Activated CD8-positive, alpha-beta T cell treated with anti-CD3 and anti-CD28 coated beads for 36 hours (primary cell): ENCODE measurements around the gene TUBGCP3. TPM values are rescaled to one million over a fixed set of nuclear protein-coding genes. Genes with fewer than 3 reads are reported as not detected.

Source experiments
- ATAC-seq: fragments of 200-7000 bp; cut with Tn5 transposase; one replicate; pipeline ENCODE4 v1.10.0; 2021; ENCODE audit warnings: mild to moderate bottlenecking, moderate library complexity
- CTCF ChIA-PET: fragments of 350-600 bp; sonication (Branson Sonifier 250); formaldehyde crosslinking; loops from one replicate; lab custom pipeline; 2021; ENCODE audit warnings: antibody characterized with exemption; lab: Charles Lee
- POLR2A ChIA-PET: fragments of 350-600 bp; sonication (Branson Sonifier 250); formaldehyde crosslinking; loops from one replicate; lab custom pipeline; 2021; ENCODE audit warnings: antibody characterized with exemption; lab: Charles Lee
- DNase-seq: peaks from one replicate; pipeline ENCODE4 v3.0.0-alpha.2; 2020
- H3K27ac Mint-ChIP-seq: one replicate; pipeline ENCODE4 v1.8.0; 2021; ENCODE audit warnings: mild to moderate bottlenecking, mixed read lengths
- H3K27me3 Mint-ChIP-seq: one replicate; pipeline ENCODE4 v1.8.0; 2021; ENCODE audit warnings: mixed read lengths
- H3K36me3 Mint-ChIP-seq: one replicate; pipeline ENCODE4 v1.8.0; 2021; ENCODE audit warnings: low read depth, mixed read lengths
- H3K4me1 Mint-ChIP-seq: one replicate; pipeline ENCODE4 v1.8.0; 2021; ENCODE audit warnings: low read depth, mixed read lengths
- H3K4me3 Mint-ChIP-seq: one replicate; pipeline ENCODE4 v1.8.0; 2021; ENCODE audit warnings: mild to moderate bottlenecking, moderate library complexity, mixed read lengths
- H3K9me3 Mint-ChIP-seq: one replicate; pipeline ENCODE4 v1.8.0; 2021; ENCODE audit warnings: mixed read lengths
- intact Hi-C: fragments of 100-400 bp; cut with micrococcal nuclease; formaldehyde crosslinking; loops from one replicate; pipeline ENCODE4 v1.10.0; 2022
- total RNA-seq, 2 experiments: library from RNA; stranded (reverse); gene quantifications; one replicate each; pipeline ENCODE4 v1.2.3, GENCODE V29; 2021
- TF ChIP-seq, protein P1 (sequence below): fragments of 200-600 bp; IDR thresholded peaks from one replicate; pipeline ENCODE4 v1.8.0; 2022; ENCODE audit warnings: antibody characterized with exemption, mild to moderate bottlenecking

TUBGCP3 gene
- total RNA-seq, 2 experiments from 2014 or later: 51.6 to 57.1 TPM

DNA sequence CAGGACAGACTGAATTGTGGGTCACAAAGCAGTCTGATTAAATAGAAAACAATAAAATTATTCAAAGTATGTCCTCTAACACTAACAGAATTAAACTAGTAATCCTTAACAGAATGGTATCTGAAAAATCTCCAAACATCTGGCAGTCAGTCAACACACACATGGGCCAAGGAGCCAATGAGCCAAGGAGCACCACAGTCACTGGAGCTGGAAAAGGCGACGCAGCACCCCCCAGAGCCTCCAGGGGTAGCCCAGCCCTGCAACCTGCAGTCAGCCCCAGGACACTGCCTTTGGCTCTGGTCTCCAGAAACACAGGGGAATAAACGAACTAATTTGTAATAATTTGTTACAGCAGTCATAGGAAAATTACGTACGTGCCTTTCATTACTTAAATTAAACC lies 12.3 kb downstream of the TUBGCP3 start:
- CTCF ChIA-PET: interaction anchor here (1.1 to 2.5 kb wide), 2 partner anchors 30 to 299 kb away, joined by 3 to 8 read pairs; no protein-coding TSS in a partner anchor
- TF ChIP-seq, protein P1, sequence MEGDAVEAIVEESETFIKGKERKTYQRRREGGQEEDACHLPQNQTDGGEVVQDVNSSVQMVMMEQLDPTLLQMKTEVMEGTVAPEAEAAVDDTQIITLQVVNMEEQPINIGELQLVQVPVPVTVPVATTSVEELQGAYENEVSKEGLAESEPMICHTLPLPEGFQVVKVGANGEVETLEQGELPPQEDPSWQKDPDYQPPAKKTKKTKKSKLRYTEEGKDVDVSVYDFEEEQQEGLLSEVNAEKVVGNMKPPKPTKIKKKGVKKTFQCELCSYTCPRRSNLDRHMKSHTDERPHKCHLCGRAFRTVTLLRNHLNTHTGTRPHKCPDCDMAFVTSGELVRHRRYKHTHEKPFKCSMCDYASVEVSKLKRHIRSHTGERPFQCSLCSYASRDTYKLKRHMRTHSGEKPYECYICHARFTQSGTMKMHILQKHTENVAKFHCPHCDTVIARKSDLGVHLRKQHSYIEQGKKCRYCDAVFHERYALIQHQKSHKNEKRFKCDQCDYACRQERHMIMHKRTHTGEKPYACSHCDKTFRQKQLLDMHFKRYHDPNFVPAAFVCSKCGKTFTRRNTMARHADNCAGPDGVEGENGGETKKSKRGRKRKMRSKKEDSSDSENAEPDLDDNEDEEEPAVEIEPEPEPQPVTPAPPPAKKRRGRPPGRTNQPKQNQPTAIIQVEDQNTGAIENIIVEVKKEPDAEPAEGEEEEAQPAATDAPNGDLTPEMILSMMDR: no peak

DNA sequence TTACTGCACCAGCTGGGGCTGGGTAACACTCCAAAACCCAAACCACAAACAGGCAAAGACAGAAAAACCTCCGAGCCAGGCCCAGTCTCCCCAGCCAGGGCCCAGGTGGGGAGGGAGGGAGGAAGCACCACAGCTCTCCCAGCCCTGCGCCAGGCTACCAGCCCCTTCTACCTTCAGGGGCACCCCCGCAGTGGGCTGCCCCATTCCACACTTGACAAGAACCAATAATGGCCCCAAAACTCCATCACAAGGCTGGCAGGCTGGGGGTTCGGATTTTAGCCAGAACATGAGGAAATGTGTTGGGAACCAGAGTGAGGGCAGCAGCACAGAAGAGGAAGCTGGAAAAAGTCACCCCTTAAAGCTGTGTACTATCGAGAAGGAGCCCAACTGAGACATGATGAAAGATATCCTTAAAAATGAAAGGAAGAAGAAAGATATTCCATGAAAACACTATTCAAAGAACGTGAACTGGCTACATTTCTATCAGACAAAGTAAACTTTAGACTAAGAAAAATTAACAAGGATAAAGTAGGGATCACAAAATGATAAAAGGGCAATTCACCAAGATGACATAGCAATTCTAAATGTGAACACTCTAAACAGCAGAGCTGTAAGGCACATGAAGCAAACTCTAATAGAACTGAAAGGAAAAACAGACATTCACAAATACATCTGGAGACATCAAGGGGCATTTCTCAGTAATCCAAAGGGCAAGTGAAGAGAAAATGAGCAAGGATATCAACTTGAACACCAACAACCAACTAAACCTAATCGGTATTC lies 12.9 kb downstream of the TUBGCP3 start:
- Mint-ChIP-seq H3K36me3 (peaks cover 16% of the 10 kb centered on the region), H3K27me3 (no peaks in the 10 kb centered on the region), H3K9me3 (peaks cover 3% of the 10 kb centered on the region), H3K27ac (no peak overlapping the region), H3K4me3 (no peak overlapping the region), H3K4me1 (peaks cover 68% of the 10 kb centered on the region)
- intact Hi-C loops: no loop called here
- no peak for ATAC-seq
- TF ChIP-seq, protein P1: no peak
- DNase-seq: no peak
- ChIA-PET CTCF (interaction anchor here (1.1 to 2.5 kb wide), 2 partner anchors 11 to 31 kb away, joined by 3 to 8 read pairs; no protein-coding TSS in a partner anchor), POLR2A (interaction anchor here (0.6 to 1.8 kb wide), 3 partner anchors 9 to 25 kb away, joined by 3 to 6 read pairs (median 3); no protein-coding TSS in a partner anchor)

More for the DNA sequence above, 12.3 kb downstream of the TUBGCP3 start:
- POLR2A ChIA-PET: no interaction called here
- H3K27me3 Mint-ChIP-seq: no peaks in the 10 kb centered on the region
- peaks cover 64% of the 10 kb centered on the region for H3K4me1 Mint-ChIP-seq
- H3K9me3 Mint-ChIP-seq: peaks cover 4% of the 10 kb centered on the region
- intact Hi-C loops: no loop called here
- ATAC-seq (peak; percentile 49), DNase-seq (no peak)
- H3K4me3 Mint-ChIP-seq: no peak overlapping the region
- no peak overlapping the region for H3K27ac Mint-ChIP-seq
- peaks cover 16% of the 10 kb centered on the region for H3K36me3 Mint-ChIP-seq

DNA sequence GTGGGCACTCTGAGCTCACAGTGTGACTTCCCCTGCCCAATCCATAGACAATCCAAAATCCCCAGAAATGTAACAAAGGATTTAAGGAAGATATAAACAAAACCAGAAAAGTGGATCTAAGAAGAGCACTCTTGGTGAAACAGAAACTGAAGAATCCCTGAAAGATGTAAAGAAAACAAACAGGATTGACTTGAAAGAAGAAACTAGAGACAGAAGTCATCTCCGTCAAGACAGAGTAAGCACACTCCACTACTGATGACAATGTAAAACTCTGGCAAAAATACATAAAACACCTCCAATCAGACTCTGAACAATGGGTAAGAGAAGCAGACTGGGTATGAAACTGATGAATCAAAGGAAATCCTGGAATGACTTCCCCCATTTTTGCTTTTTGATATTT lies 13.5 kb downstream of the TUBGCP3 start:
- H3K4me1 Mint-ChIP-seq: peaks cover 69% of the 10 kb centered on the region
- TF ChIP-seq, protein P1: no peak
- peak overlapping the region; percentile 16 for H3K27ac Mint-ChIP-seq
- ChIA-PET CTCF (interaction anchor here (0.6 to 1.7 kb wide), 3 partner anchors 9 to 1577 kb away, joined by 3 to 5 read pairs (median 3); no protein-coding TSS in a partner anchor), POLR2A (interaction anchor here (0.8 to 1.8 kb wide), 3 partner anchors 9 to 14 kb away, joined by 3 to 6 read pairs (median 4); no protein-coding TSS in a partner anchor)
- H3K4me3 Mint-ChIP-seq: no peak overlapping the region
- H3K36me3 Mint-ChIP-seq: peaks cover 18% of the 10 kb centered on the region
- peaks cover 1% of the 10 kb centered on the region for H3K9me3 Mint-ChIP-seq
- no peaks in the 10 kb centered on the region for H3K27me3 Mint-ChIP-seq
- intact Hi-C loops: no loop called here
- ATAC-seq (no peak), DNase-seq (no peak)

DNA sequence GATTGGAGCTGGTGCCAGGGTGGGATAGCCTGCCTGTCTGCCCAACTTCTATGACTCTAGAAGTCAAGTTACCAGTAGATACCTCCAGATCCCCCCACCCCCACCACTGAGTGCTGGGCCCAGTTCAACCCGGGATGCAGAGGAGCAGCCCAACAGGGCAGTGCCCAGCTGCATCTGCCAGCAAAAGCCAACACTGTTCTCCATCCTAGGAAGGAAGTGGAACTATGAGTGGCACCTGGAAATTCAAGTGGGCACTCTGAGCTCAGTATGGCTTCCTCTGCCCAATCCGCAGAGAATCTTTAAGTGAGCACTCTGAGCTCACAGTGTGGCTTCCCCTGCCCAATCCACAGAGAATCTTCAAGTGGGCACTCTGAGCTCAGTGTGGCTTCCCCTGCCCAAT lies 14.2 kb downstream of the TUBGCP3 start:
- Mint-ChIP-seq H3K4me3 (no peak overlapping the region), H3K27ac (no peak overlapping the region), H3K9me3 (peaks cover 1% of the 10 kb centered on the region), H3K36me3 (peaks cover 21% of the 10 kb centered on the region), H3K27me3 (no peaks in the 10 kb centered on the region), H3K4me1 (peaks cover 72% of the 10 kb centered on the region)
- no peak for DNase-seq
- no peak for ATAC-seq
- TF ChIP-seq, protein P1: no peak
- POLR2A ChIA-PET: interaction anchor here (0.8 to 1.8 kb wide), 3 partner anchors 10 to 15 kb away, joined by 3 to 6 read pairs (median 4); no protein-coding TSS in a partner anchor
- intact Hi-C loops: no loop called here
- CTCF ChIA-PET: interaction anchor here (1.1 to 1.7 kb wide), 2 partner anchors 10 to 12 kb away, joined by 3 to 5 read pairs; no protein-coding TSS in a partner anchor

DNA sequence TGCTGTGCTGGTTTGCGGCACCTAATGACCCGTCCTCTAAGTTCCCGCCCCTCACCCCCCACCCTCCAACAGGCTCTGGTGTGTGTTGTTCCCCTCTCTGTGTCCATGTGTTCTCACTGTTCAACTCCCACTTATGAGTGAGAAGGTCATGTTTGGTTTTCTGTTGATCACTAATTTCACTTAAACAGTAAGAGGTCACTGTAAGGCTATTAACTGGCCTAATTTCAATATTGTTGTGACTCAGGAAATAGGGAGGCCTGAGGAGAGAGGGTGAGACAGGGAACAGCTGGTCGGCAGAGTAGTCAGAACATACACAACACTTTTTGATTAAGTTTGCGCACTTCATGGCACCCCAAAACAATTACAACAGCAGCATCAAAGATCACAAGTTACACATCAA lies 15.6 kb downstream of the TUBGCP3 start:
- no peak for ATAC-seq
- ChIA-PET CTCF (interaction anchor here (1.9 kb wide), 1 partner anchor 36 kb away, joined by 4 read pairs; no protein-coding TSS in a partner anchor), POLR2A (no interaction called here)
- H3K27ac Mint-ChIP-seq: no peak overlapping the region
- intact Hi-C loops: no loop called here
- TF ChIP-seq, protein P1: no peak
- no peak for DNase-seq
- peaks cover 69% of the 10 kb centered on the region for H3K4me1 Mint-ChIP-seq
- no peak overlapping the region for H3K4me3 Mint-ChIP-seq
- no peaks in the 10 kb centered on the region for H3K27me3 Mint-ChIP-seq
- peaks cover 21% of the 10 kb centered on the region for H3K36me3 Mint-ChIP-seq
- peaks cover 1% of the 10 kb centered on the region for H3K9me3 Mint-ChIP-seq
